Thymus (tissue), 11 donors: ENCODE results near the gene SCGB1C2. TPM values are rescaled to one million over a fixed set of nuclear protein-coding genes. Genes with fewer than 3 reads are reported as not detected.

ENCODE experiments used
- DNase-seq, 9 donors: peaks; one replicate each; pipeline ENCODE4 v3.0.0-alpha.2; 2013; ENCODE audit warnings: low spot score in 9 of 9, low read depth in 6 of 9, missing footprints in 1 of 9
- H3K27ac ChIP-seq, 2 donors: one replicate each; pipeline ENCODE4 v1.5.1; 2013; ENCODE audit warnings: control low read depth in 1 of 2, low read depth in 1 of 2, low read length in 1 of 2, mild to moderate bottlenecking in 1 of 2, moderate library complexity in 1 of 2
- H3K27me3 ChIP-seq, 2 donors: one replicate each; pipeline ENCODE4 v1.5.1; 2013; ENCODE audit warnings: low read length in 1 of 2; ENCODE audit not compliant: control insufficient read depth in 2 of 2, insufficient read depth in 1 of 2
- H3K36me3 ChIP-seq, 2 donors: one replicate each; pipeline ENCODE4 v1.5.1; 2013; ENCODE audit warnings: low read length in 1 of 2, mild to moderate bottlenecking in 1 of 2, moderate library complexity in 1 of 2; ENCODE audit not compliant: control insufficient read depth in 2 of 2, insufficient read depth in 2 of 2
- H3K4me1 ChIP-seq, 2 donors: one replicate each; pipeline ENCODE4 v1.5.1; 2013; ENCODE audit warnings: low read length in 2 of 2; ENCODE audit not compliant: control insufficient read depth in 2 of 2, insufficient read depth in 2 of 2
- H3K4me3 ChIP-seq, 2 donors: one replicate each; pipeline ENCODE4 v1.5.1; 2013; ENCODE audit warnings: low read length in 2 of 2, control low read depth in 1 of 2, mild to moderate bottlenecking in 1 of 2
- H3K9me3 ChIP-seq, 2 donors: one replicate each; pipeline ENCODE4 v1.5.1; 2013; ENCODE audit warnings: low read length in 1 of 2, mild to moderate bottlenecking in 1 of 2; ENCODE audit not compliant: control insufficient read depth in 2 of 2, insufficient read depth in 1 of 2
- WGBS: extraction: QIAGEN DNeasy Blood & Tissue Kit; methylation state at CpG from one replicate; pipeline ENCODE4 v1.1.7; 2013; 5-methylcytosine and 5-hydroxymethylcytosine counted together
- polyA plus RNA-seq: library from polyadenylated mRNA; stranded (reverse); fragments of 200-250 nt; gene quantifications from one replicate; pipeline ENCODE4 v1.2.3, GENCODE V29; 2013
- total RNA-seq: library from RNA; stranded (reverse); fragments of 120-200 nt; gene quantifications from one replicate; pipeline ENCODE4 v1.2.4, GENCODE V29; 2013
- donor health status: healthy.

SCGB1C2 gene
- total and polyA plus RNA-seq, 2 donors = 0.50 TPM; not detected in 1

DNA sequence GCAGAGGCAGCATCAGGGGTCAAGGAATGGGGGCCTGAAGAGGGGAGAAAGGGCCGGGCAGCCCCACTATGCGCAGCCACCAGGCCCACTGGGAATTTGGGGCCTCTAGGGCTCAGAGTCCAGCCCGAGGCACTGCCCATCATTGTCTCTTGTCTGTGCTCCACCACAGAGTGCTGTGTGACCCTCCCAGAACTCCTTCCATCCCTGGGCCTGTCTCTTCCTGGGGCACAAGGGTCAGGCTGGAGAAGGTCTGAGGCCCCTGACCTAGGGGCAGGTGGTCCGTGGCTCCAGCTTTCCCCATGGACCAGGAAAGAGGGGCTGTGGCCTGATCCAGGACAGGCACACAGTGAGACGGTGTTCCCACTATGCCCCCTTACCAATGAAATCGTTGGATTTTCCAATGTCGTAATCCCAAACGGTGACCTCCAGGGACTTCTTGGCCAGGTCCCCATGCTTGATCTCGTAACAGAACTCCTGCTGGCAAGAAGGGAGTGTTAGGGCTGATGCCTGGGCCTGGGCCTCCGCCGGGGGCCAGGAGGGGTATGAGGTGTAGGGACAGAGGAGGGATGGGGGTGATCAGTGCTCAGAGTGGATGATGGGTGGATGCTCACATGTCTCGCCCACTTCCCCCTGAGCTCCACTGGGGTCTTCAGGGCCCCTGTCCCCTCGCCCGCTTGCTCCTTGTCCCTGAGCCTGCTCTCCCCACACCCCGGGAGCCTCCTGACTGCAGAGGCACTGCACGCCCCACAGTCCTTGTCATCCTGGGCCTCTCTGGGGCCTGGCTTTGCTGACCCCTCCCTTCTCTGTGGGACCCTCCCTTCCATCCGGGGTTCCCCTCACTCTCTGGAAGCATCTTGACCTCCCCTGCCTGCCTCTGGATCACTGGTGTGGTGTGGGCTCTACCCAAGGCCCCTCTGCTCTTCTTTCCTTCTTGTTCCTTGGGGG lies 10.7 kb downstream of the SCGB1C2 start:
- no peaks in the 10 kb centered on the region for H3K9me3 ChIP-seq
- peaks cover 8 to 11% of the 10 kb centered on the region in 2 donors for H3K27me3 ChIP-seq
- DNase-seq = no peak
- WGBS = 95% methylated on average over 17 of the region's 17 CpGs
- no peak overlapping the region for H3K4me3 ChIP-seq
- H3K27ac ChIP-seq = no peak overlapping the region
- no peaks in the 10 kb centered on the region for H3K36me3 ChIP-seq
- H3K4me1 ChIP-seq = no peaks in the 10 kb centered on the region

DNA sequence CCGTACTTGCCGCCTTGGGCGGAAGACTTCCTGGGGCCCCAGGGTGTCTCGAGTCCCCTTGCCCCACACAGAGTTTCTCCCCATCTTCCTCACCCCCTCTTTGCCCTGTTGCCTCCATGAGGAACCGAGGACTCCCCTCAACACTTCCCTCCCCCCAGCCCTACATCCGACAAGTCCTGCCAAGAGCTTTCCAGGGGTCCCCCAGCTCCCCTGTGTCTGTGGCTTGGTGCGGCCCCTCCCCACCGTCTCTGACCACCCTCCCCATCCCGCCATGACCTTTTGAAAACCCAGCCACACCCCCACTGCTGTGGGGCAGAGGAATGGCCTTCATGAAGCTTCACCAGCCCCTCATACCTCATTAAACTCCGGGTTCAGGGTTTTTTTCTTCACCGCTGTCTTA lies 11.4 kb downstream of the SCGB1C2 start:
- Histone ChIP-seq H3K27me3 (peaks cover 2 to 4% of the 10 kb centered on the region in 2 donors), H3K4me3 (no peak overlapping the region), H3K9me3 (no peaks in the 10 kb centered on the region), H3K27ac (no peak overlapping the region), H3K4me1 (no peaks in the 10 kb centered on the region), H3K36me3 (no peaks in the 10 kb centered on the region)
- no peak for DNase-seq
- WGBS = 93% methylated on average over 11 of the region's 11 CpGs

DNA sequence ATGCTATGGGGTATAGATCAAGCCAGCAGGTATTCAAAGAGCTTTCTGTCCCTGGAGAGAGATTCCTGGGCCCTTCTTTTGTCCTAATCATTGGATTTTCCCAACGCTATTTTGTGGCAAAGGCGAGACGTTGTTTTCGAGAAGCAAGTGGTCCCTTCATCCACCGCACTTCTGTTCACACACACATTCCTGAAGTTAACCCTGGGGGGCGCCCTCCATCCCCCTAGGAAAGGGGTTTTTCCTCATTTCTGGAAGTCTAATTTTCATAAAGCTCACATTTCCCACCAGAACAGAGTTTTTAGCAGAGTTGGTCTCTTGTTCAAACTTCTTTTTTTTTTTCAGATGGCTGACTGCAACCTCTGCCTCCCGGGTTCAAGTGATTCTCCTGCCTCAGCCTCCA lies 11.9 kb downstream of the SCGB1C2 start:
- no peak overlapping the region for H3K4me3 ChIP-seq
- H3K27me3 ChIP-seq = peaks cover 2 to 4% of the 10 kb centered on the region in 2 donors
- no peaks in the 10 kb centered on the region for H3K36me3 ChIP-seq
- H3K27ac ChIP-seq = no peak overlapping the region
- DNase-seq = no peak
- no peaks in the 10 kb centered on the region for H3K9me3 ChIP-seq
- WGBS = 91% methylated on average over 7 of the region's 7 CpGs
- H3K4me1 ChIP-seq = no peaks in the 10 kb centered on the region

DNA sequence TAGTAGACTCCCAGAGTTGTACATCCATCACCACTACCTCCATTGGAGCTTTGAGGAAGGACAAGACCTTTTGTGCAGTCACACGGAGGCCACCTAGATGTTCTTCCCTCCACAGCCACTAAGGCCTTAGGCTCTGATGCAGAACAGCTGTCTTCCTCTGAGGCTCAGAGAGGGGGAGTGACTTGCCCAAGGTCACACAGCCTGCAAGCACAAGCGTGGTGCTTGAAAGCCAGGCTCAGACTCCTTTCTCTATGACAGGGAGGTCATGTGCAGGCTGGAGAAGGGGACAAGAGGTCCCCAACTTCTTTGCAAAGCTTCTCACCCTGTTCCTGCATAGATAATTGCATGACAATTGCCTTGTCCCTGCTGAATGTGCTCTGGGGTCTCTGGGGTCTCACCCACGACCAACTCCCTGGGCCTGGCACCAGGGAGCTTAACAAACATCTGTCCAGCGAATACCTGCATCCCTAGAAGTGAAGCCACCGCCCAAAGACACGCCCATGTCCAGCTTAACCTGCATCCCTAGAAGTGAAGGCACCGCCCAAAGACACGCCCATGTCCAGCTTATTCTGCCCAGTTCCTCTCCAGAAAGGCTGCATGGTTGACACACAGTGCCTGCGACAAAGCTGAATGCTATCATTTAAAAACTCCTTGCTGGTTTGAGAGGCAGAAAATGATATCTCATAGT lies 12.7 kb downstream of the SCGB1C2 start:
- Histone ChIP-seq H3K36me3 (no peaks in the 10 kb centered on the region), H3K27me3 (peaks cover 2% of the 10 kb centered on the region in 2 donors), H3K4me1 (no peaks in the 10 kb centered on the region), H3K4me3 (no peak overlapping the region), H3K9me3 (no peaks in the 10 kb centered on the region), H3K27ac (no peak overlapping the region)
- no peak for DNase-seq
- WGBS = 90% methylated on average over 9 of the region's 9 CpGs

DNA sequence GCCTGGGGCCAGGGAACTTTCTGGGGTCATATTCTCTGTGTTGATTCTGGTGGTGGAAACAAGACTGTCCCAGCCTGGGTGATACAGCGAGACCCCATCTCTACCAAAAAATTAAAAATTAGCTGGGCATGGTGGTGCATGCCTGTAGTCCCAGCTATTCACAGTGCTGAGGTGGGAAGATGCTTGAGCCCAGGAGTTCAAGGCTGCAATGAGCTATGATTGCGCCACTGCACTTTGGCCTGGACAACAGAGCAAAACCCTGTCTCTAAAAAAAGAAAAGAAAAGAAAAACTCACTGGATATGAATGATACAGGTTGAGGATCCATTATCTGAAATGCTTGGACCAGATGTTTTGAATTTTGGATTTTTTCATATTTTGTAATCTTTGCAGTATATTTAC lies 13.6 kb downstream of the SCGB1C2 start:
- Histone ChIP-seq H3K4me3 (no peak overlapping the region), H3K27ac (no peak overlapping the region), H3K36me3 (no peaks in the 10 kb centered on the region), H3K9me3 (no peaks in the 10 kb centered on the region), H3K27me3 (peaks cover 2% of the 10 kb centered on the region in 2 donors), H3K4me1 (no peaks in the 10 kb centered on the region)
- 94% methylated on average over 2 of the region's 2 CpGs for WGBS
- no peak for DNase-seq

DNA sequence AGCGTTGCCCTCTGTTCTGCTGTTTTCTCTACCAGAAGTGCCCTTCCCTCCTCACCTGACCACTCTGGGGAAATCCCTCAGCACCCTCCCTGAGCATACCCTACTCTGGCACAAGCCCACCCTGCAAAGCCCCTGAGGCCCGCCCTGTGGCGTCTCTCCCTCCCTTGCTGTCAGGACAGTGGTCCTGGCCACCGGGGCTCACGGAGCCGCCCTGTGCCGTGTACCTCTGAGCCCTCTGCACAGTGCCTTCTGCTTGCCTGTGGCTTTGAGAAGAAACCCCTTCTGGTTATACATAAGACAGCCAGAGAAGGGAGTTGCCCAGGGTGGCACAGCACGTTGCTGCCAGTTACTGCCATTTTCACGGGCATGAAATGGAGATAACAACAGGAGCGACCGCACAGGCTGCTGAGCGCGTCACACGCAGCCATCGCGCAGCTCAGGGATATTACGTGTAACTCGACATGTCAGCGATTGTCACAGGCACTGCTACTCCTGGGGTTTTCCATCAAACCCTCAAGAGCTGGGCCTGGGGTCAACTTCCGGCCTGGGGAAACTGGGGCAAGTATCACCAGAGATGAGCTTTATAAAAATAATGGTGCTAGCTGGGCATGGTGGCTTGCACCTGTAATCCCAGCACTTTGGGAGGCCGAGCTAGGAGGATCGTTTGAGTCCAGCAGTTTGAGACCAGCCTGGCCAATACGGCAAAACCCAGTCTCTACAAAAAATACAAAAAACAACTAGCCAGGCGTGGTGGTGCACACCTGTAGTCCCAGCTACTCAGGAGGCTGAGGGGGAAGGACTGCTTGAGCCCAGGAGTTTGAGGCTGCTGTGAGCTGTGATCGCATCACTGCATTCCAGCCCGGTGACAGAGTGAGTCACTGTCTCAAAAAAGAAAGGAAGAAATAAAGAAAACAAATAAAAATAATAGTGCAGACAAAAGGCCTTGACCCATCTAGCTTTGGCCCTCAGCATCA lies 14.8 kb downstream of the SCGB1C2 start:
- DNase-seq = no peak
- 92% methylated on average over 26 of the region's 26 CpGs for WGBS

DNA sequence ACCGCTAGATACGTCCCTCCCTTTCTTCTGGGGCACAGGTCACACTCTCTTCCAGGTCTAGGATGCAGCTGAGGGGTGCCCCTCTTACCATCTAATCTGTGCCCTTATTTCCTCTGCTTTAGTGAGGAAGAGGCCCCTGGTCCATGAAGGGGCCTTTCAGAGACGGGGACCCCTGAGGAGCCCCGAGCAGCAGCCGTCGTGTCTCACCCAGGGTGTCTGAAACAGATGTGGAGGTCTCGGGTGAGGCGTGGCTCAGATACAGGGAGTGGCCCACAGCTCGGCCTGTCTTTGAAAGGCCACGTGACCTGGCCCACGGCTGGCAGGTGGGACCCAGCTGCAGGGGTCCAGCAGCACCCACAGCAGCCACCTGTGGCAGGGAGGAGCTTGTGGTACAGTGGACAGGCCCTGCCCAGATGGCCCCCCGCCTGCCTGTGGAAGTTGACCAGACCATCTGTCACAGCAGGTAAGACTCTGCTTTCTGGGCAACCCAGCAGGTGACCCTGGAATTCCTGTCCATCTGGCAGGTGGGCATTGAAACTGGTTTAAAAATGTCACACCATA lies 15.6 kb downstream of the SCGB1C2 start:
- WGBS = 91% methylated on average over 12 of the region's 12 CpGs
- DNase-seq = no peak
- Histone ChIP-seq H3K4me3 (no peak overlapping the region), H3K9me3 (no peaks in the 10 kb centered on the region), H3K36me3 (no peaks in the 10 kb centered on the region), H3K4me1 (no peaks in the 10 kb centered on the region), H3K27me3 (peaks cover 0 to 2% of the 10 kb centered on the region in 2 donors), H3K27ac (no peak overlapping the region)

More for the DNA sequence above, 14.8 kb downstream of the SCGB1C2 start:
- Histone ChIP-seq H3K4me1 (no peaks in the 10 kb centered on the region), H3K27me3 (peaks cover 2% of the 10 kb centered on the region in 2 donors), H3K9me3 (no peaks in the 10 kb centered on the region), H3K4me3 (no peak overlapping the region), H3K27ac (no peak overlapping the region), H3K36me3 (no peaks in the 10 kb centered on the region)

DNA sequence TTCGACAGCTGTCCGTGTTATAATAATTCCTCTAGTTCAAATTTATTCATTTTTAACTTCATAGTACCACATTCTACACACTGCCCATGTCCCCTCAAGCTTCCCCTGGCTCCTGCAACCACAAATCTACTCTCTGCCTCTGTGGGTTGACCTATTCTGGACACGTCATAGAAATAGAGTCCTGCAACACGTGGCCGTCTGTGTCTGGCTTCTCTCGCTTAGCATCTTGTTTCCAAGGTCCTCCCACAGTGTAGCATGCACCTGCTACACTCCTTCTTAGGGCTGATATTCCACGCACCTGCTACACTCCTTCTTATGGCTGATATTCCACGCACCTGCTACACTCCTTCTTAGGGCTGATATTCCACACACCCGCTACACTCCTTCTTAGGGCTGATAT lies 16.5 kb downstream of the SCGB1C2 start:
- no peaks in the 10 kb centered on the region for H3K4me1 ChIP-seq
- peaks cover 0 to 2% of the 10 kb centered on the region in 2 donors for H3K27me3 ChIP-seq
- 94% methylated on average over 9 of the region's 9 CpGs for WGBS
- no peaks in the 10 kb centered on the region for H3K9me3 ChIP-seq
- H3K4me3 ChIP-seq = no peak overlapping the region
- no peak overlapping the region for H3K27ac ChIP-seq
- no peaks in the 10 kb centered on the region for H3K36me3 ChIP-seq
- DNase-seq = no peak
